GM18499 (cell line): Measurements from ENCODE around the gene TUBGCP6.

Source experiments
- ATAC-seq: cut with Tn5 transposase; IDR thresholded peaks from one replicate; pipeline ENCODE4 v1.9.1; 2021; ENCODE audit warnings: moderate number of reproducible peaks; ENCODE audit not compliant: insufficient read depth, unreplicated experiment

TUBGCP6 gene

DNA sequence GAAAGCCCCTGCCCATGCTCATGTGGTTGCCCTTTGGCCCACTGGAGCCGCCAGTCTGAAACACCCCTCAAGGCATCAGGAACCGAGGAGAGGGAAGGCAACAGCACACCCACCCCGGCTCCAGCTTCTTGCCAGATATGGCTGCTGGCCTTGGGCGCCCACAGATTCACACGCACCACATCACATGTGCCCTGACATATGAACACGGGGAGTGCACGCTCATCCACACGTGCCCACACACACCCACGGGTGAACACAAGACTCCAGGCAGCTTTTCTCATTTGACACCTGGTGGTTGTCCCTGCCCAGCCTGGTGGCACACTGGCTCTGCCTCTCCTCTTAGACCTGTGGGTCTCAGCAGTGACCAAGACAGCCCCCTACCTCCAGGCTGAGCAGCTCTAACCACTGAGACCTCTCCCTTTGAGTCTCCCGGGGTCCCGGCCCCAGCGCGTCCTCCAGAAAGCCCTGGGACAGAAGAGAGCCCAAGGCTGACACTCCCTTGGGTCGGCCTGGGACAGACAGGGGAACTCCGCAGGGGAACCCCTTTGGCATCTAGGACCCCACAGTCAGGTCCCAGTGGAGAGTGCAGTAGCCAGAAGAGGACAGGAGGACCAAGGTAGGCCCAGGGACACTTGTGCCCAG is 19.4 kb upstream of the TUBGCP6 start:
- ATAC-seq = no peak

- no peak for ATAC-seq
Observed at GRCh38 chr22:50262973-50263617, 18.3 kb upstream of the TUBGCP6 start.

- no peak for ATAC-seq
Observed at GRCh38 chr22:50262460-50262911, 17.7 kb upstream of the TUBGCP6 start.

DNA sequence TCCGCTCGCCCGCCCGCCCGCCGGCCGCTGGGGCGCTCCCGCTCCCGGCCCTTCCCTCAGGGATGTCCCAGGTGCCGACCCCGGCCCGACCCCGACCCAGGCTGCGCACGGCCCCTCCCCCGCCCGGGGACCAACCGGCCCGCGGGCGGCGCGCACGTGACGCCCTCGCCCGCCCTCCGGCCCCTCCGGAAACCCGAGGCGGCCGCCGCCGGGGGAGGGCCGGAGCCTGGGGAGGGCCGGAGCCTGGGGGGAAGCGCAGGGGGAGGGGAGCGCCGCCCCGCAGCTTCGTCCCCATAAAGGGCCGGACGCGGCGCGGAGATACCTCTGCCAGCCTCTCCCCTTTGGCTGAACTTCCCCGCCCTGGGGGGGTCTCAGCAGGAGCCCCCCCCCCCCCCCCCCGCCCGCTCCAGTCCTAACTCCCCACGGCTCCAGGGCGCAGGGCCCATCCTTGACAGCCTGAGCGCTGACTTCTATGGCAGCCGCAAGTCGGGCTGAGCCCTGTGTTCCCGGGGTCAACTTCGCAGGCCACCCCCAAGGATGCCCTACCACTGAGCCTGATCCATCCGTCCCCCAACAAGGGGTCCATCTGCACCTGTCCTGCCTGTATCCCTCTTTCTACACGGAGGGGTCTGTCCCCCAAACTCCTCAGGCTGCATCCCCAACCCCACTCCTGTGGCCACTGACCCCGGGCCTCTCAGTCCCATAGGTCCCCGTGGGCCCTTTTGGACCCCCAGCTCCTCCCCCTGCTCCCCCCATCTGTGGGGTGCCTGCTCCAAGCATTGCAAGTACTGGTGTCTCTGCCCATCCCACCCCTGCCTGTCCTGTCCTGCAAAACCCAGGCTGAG is 17.0 kb upstream of the TUBGCP6 start, which contains the start of gene MAPK12:
Gene MAPK12 (minus strand): TSS at position 69 of the 845 bp plus-strand sequence. CDS start 174 bp downstream, outside the sequence.
- no peak for ATAC-seq

GRCh38 chr22:50260801-50261614 is 16.2 kb upstream of the TUBGCP6 start:
- no peak for ATAC-seq

DNA sequence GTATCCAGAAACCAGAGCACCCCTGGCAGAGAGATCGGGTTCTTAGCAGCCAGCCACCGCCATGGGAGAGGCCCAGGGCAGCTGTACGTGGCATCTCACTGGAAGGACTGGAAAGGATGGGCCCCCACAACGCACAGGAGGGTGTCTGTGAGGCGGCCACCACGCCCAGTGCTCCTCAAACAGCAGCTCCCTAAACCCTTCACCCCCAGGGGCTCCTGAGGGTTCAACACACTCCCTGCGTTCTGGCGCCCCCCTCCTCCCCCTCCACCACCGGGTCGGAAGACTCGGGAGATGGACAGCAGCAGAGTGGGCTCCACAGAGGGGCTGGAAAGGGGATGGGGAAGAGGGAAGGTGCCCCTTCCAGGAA is 15.6 kb upstream of the TUBGCP6 start:
- no peak for ATAC-seq

DNA sequence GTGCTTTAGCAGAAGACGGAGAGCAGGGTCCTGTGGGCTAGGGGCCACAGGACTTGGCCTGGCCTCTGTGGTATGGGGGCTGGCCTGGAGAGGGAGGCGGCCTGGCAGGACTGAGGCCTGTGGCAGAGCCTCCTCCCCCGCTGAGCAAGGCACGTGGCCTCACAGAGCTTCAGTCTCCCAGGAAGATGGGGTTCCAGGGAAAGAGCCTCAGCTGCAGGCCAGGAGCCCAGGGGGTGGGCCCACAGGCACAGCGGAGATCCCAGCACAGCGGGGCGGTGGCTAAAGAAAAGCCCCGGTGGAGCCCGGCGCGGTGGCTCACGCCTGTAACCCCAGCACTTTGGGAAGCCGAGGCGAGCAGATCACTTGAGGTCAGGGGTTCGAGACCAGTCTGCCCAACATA is 14.5 kb upstream of the TUBGCP6 start:
- ATAC-seq = no peak

- ATAC-seq = no peak
Observed at GRCh38 chr22:50258361-50259292, 13.8 kb upstream of the TUBGCP6 start.

DNA sequence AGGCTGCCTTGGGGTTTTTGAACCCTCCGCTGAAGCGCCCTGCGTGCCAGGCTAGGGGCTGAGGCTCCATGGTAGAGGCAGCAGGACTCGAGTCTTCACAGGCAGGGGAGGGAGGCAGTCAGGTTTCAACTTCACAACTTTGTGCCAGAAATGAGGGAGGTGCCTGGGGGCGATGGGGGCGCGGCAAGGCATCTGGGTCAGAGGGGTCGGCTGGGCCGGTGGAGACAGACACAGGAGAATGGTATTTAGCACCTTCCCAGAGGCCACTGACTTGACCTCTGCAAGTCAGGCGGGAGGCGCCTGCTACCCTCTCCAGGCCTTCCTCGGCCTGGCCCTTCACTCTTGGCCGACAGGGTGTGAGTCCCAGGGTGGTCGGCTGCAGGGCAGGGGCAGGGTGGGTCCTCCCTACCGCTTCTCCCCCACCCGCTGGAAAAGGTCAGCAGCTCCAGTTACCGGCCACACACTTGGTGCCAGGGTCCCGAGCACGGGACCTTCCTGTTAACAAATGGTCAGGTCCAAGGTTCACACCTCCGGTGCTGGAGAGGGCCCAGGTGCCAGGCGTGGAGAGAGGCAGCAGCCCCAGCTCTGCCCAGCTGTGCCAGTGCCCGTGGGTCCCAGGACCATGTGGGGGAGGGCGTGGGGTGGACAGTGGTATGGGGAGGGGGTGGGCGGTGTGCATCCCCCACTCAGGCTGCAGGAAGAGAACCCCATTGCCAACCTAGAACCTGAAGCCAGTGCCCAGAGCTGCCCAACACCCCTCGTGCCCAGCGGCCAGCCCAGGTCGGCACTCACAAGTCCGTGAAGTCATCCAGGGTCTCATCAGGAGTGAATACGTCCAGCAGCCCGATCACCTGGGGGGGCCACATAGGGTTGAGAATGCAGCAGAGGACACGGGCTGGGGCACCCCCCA is 12.9 kb upstream of the TUBGCP6 start:
- no peak for ATAC-seq

DNA sequence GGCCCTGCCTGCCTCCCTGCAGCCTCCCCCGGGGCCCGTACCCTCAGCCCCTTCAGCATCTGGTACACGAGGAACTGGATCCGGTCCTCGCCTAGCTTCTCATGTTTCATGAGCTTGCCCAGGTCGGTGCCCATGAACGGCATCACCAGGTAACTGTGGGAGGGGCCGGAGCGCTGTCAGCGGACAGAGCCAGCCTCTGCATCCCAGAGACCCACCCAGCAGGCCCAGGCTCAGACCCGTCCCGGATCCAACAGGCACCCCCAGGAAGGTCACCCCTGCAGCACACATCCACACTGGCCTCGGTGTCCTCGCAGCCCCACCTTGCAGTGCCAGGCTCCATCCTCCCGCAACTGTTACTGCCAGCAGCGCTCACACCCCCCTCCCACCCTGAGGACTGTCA is 12.2 kb upstream of the TUBGCP6 start:
- ATAC-seq = no peak

DNA sequence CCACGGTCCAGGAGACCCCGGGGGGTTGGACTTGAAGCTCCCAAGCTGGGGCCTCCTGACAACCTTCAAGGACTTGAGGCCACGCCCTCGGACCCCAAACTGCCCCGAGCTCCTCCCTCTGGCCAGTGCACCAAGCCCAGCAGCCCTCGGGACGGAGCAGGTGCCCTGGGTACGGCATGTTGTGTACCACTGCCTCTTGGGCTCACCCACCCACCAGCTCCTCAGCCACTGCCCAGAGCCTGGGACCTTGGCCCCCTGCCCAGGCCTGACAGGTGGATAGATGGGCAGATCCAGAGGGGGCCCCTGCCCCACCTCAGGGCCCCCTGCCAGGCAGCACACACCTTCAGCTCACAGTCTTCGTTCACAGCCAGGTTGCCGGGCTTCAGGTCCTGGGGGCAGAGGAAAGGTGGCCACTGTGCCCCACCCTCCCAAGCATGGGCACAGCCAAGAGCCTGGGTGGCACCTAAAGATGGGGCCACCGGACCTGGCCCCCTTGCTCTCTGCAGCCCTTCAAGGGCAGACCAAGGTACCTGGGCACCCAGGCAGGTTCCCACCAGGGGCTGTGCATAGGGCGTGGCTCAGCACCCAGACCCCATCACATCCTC is 11.5 kb upstream of the TUBGCP6 start:
- no peak for ATAC-seq

DNA sequence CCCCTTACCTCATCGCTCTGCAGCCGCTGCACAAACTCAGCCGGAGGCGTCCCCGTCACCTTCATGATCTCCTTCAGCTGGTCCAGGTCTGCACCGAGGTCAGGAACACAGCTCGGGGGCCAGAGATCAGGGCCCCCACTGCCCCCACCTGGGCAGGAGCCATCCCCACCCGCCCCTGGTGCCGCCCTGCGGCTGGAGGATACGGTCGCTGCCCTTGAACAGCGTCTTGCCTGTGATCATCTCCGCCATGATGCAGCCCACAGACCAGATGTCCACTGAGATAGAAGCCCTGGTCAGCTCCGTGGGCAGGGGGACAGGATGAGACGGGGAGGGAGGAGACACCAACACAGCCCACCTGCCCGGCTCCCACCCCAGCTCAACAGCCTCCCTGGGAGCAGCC is 10.8 kb upstream of the TUBGCP6 start:
- no peak for ATAC-seq

DNA sequence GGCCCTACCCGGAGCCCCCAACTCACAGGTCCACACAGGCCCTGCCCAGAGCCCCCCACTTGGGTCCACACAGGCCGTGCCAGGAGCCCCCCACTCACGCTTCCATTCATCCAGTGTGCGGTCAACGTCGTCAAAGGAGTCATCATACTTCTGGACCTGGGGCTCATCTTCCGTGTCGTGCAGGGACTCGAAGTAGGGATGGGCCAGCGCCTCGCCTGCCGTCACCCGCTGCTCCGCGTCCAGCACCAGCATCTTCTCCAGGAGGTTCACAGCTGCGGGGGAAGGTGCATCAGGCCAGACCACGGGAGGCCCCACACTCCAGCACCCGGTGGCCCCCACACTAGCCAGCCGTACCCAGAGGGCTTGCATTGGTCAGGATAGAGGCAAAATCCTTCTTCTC is 10.3 kb upstream of the TUBGCP6 start:
- ATAC-seq = no peak

GRCh38 chr22:50253941-50254340 is 9.1 kb upstream of the TUBGCP6 start:
- ATAC-seq = no peak

DNA sequence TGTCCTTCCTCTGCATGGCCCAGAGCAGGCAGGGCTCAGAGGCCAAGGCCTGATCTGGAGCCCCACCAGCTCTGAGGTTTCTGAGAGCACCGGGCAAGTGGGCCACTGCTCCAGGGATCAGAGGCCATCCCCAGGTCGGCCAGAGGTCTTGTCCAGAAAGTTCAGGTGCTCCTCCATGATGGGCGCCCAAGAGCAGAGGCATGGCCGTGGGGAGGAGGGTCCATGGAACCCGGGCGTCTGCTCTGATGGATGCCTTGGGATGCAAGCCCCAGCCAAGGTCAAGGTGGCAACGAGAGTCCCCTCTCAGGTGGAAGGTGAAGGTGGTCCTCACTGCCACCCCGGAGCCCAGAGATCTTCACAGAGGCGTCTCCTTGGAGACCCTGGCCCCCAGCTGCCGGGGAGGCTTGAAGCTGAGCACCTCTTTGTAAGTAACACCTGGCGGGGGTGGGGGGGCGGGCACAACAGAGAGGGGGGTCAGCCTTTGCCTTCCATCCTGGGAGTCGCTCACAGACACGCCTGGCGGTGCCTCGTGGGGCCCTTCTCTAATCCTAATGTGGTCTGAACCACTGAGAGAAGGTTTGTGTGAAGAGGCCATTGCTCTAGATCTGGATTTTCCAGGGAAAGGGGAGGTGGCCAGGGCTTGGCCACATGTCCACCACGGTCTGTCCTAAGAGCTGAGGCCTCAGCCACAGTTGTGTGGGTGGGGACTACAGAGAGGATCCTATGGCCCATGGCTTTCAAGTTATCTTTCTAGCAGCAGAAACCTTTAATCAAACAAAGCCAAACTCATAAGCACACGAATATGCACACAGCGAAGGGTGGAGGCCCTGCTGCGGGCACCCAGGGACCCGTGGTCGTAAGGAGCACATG is 8.5 kb upstream of the TUBGCP6 start:
- no peak for ATAC-seq

DNA sequence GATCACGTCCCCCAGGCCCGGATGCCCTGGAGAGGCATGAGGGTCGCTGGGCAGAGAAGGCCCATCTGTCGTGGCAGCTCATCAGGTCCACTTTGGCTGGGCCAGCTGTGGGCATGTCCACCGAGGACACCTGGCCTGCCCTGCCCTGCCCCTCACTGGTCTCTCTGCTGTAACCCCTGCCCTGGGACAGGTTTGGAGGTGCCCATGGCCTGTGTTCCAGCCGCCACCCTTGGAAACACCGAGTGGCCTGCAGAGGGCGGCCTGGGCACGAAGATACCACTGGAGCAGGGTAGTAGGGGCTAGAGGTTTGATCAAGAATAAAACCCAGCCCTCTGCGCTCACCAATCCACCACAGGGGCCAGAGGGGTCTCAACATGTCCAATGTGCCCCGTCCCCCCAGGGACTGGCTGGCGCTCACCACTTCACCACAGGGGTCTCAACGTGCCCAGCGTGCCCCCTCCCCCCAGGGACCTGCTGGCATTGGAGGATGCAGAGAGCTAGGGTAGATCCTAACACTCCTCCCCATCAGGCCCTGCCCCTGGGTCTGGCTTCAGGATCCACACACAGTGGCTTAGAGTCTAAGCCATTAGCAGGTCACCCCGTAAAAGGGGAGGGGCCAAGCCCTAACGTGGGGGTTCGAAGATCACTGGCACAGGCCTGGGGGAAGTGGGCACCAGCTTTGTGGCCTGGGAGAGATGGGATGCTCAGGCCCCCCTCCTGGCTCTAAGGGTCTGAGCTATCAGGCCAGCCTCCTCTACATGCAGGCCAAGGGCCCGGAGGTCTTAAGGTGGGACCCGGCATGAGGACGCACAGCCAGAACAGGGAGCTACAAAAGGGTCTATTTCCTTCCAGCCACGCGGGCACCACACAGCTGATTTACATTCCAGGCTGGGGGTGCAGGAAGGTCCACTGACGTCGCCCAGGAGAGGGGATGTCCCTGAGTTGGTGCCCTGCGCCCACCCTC is 7.5 kb upstream of the TUBGCP6 start:
- ATAC-seq = no peak
